K562 (cell line): ENCODE results near the gene PIP4K2A. TPM values are rescaled to one million over a fixed set of nuclear protein-coding genes. Genes with fewer than 3 reads are reported as not detected.

Experiments used
- ATAC-seq: fragments of 200-7000 bp; cut with Tn5 transposase; 3 replicates; pipeline ENCODE4 v1.9.1; 2020; ENCODE audit warnings: moderate library complexity
- BruUV-seq: library from RNA; stranded (reverse); fragments of 400-500 nt; replicated peaks from 2 replicates; lab custom pipeline; 2021; lab: Mats Ljungman, UMichigan
- CTCF ChIA-PET: fragments of 300-600 bp; formaldehyde crosslinking; extraction: SDS; loops from one replicate; lab custom pipeline; 2021; ENCODE audit warnings: low intra/inter-chr PET ratio; lab: Yijun Ruan, JAX
- POLR2A ChIA-PET: fragments of 300-600, 350-650 bp; sonication (Branson Sonifier 250); formaldehyde crosslinking; extraction: SDS; loops from one replicate; lab custom pipeline; 2021; ENCODE audit warnings: antibody characterized with exemption, inconsistent platforms; lab: Yijun Ruan, JAX
- DNase-seq, 4 experiments: peaks; one replicate each; pipeline versions ENCODE4 v3.0.0 to v3.0.0-alpha.2; 2011 to 2018; ENCODE audit warnings: low spot score in 3 of 4, mixed read lengths in 3 of 4; ENCODE audit errors: extremely low read depth in 1 of 4
- FAIRE-seq: peaks from 2 replicates; lab custom pipeline; 2011; peaks lifted over from hg19 to GRCh38; lab: Jason Lieb, UNC
- H2AFZ ChIP-seq: 2 replicates; pipeline ENCODE4 v1.6.0; 2011; ENCODE audit warnings: low read depth, low read length, control low read depth, inconsistent platforms
- H3K27ac ChIP-seq: fragments of 200-600 bp; 3 replicates; pipeline ENCODE4 v1.8.0; 2011; ENCODE audit warnings: low read depth, mild to moderate bottlenecking, control low read depth, inconsistent platforms, low read length, moderate library complexity, mixed read lengths; ENCODE audit errors: extremely low read depth
- H3K27me3 ChIP-seq, 2 experiments: fragments of 300-600 bp in 1 of 2; 2 replicates in 1 of 2; 3 replicates in 1 of 2; pipeline versions ENCODE4 v1.6.0 to v1.8.0; 2011; ENCODE audit warnings: inconsistent platforms in 2 of 2, low read length in 2 of 2, mild to moderate bottlenecking in 1 of 2, mixed read lengths in 1 of 2, moderate library complexity in 1 of 2; ENCODE audit not compliant: control insufficient read depth in 2 of 2, insufficient read depth in 2 of 2
- H3K36me3 ChIP-seq: fragments of 300-600 bp; 3 replicates; pipeline ENCODE4 v1.8.0; 2011; ENCODE audit warnings: mild to moderate bottlenecking, low read length, inconsistent platforms; ENCODE audit not compliant: control insufficient read depth, insufficient read depth
- H3K4me1 ChIP-seq, 2 experiments: fragments of 200-600 bp in 1 of 2; replicated peaks in 1 of 2; 2 replicates in 1 of 2; 3 replicates in 1 of 2; pipeline versions ENCODE4 v1.5.1 to v1.8.0; 2011; ENCODE audit warnings: inconsistent platforms in 2 of 2, low read length in 2 of 2, mild to moderate bottlenecking in 1 of 2, mixed read lengths in 1 of 2, moderate library complexity in 1 of 2; ENCODE audit not compliant: control insufficient read depth in 2 of 2, insufficient read depth in 2 of 2
- H3K4me2 ChIP-seq: 2 replicates; pipeline ENCODE4 v1.6.1; 2011; ENCODE audit warnings: low read length, control low read depth, inconsistent platforms, mixed read lengths; ENCODE audit not compliant: insufficient read depth
- H3K4me3 ChIP-seq: fragments of 200-600 bp; sonication (generic), shearing (Covaris generic); 2 replicates; pipeline ENCODE4 v1.5.1; 2016; ENCODE audit warnings: control low read depth, inconsistent platforms
- H3K79me2 ChIP-seq: fragments of 200-600 bp; 3 replicates; pipeline ENCODE4 v1.8.0; 2011; ENCODE audit warnings: low read length, inconsistent platforms; ENCODE audit not compliant: control insufficient read depth, insufficient read depth
- H3K9ac ChIP-seq, 2 experiments: 2 replicates each; pipeline versions ENCODE4 v1.6.0 to v1.6.1; 2011; ENCODE audit warnings: low read depth in 2 of 2, low read length in 2 of 2, control low read depth in 1 of 2, inconsistent platforms in 1 of 2, mild to moderate bottlenecking in 1 of 2, mixed read lengths in 1 of 2; ENCODE audit not compliant: insufficient read depth in 1 of 2
- H3K9me1 ChIP-seq: one replicate; pipeline ENCODE4 v1.6.0; 2011; ENCODE audit warnings: inconsistent platforms, mild to moderate bottlenecking, low read length, moderate library complexity; ENCODE audit not compliant: control insufficient read depth, insufficient read depth
- H3K9me3 ChIP-seq: replicated peaks from 2 replicates; pipeline ENCODE4 v1.5.1; 2011; ENCODE audit warnings: low read depth, low read length, inconsistent platforms; ENCODE audit not compliant: control insufficient read depth, insufficient read depth
- H4K20me1 ChIP-seq: replicated peaks from 2 replicates; pipeline ENCODE4 v1.6.1; 2011; ENCODE audit warnings: low read length, inconsistent platforms, mixed read lengths; ENCODE audit not compliant: control insufficient read depth, insufficient read depth
- CGGBP1 ChIP-seq: fragments of 250-450 bp; sonication (Bioruptor Pico); IDR thresholded peaks from 2 replicates; pipeline ENCODE4 v1.9.0; 2021; ENCODE audit warnings: mild to moderate bottlenecking
- FOSL1 ChIP-seq: fragments of 200-800 bp; sonication (Bioruptor generic); conservative IDR thresholded peaks from 2 replicates; pipeline ENCODE4 v1.6.1; 2016; ENCODE audit warnings: missing genetic modification characterization, missing compliant biosample characterization
- FOXA3 ChIP-seq, 2 experiments: fragments of 450-650 bp in 1 of 2; sonication (generic) in 1 of 2; formaldehyde crosslinking; IDR thresholded peaks in 1 of 2; conservative IDR thresholded peaks in 1 of 2; 2 replicates each; pipeline versions ENCODE4 v1.4.0 to v1.8.0; 2020 to 2022; ENCODE audit warnings: mild to moderate bottlenecking in 2 of 2, missing genetic modification reagents in 1 of 2
- GABPB2 ChIP-seq: fragments of 250-450 bp; sonication (Bioruptor Pico); conservative IDR thresholded peaks from 2 replicates; pipeline ENCODE4 v1.5.1; 2021; ENCODE audit warnings: mild to moderate bottlenecking
- ID3 ChIP-seq, 2 experiments: fragments of 250-450 bp in 1 of 2; fragments of 450-650 bp in 1 of 2; sonication (Bioruptor Pico) in 1 of 2; IDR thresholded peaks; 2 replicates each; pipeline versions ENCODE4 v1.6.1 to v1.8.0; 2016 to 2021; ENCODE audit warnings: mild to moderate bottlenecking in 2 of 2, moderate library complexity in 2 of 2, missing compliant biosample characterization in 1 of 2, missing genetic modification characterization in 1 of 2
- NFE2 ChIP-seq: IDR thresholded peaks from 2 replicates; pipeline ENCODE4 v1.6.1; 2014; ENCODE audit warnings: antibody characterized with exemption, low read depth
- PTBP1 ChIP-seq: fragments of 200-400 bp; formaldehyde crosslinking; IDR thresholded peaks from 2 replicates; pipeline ENCODE4 v1.6.1; 2017; ENCODE audit warnings: low read depth, low read length
- ZNF197 ChIP-seq: fragments of 200-800 bp; sonication (Bioruptor generic); IDR thresholded peaks from 2 replicates; pipeline ENCODE4 v1.6.1; 2016; ENCODE audit warnings: low read depth, missing genetic modification characterization, missing compliant biosample characterization
- ZNF217 ChIP-seq: sonication (generic); formaldehyde crosslinking; IDR thresholded peaks from 2 replicates; pipeline ENCODE4 v1.8.0; 2022; ENCODE audit warnings: mild to moderate bottlenecking, missing genetic modification reagents
- WGBS: fragments of 100-300 bp; shearing (Covaris generic); methylation state at CpG from one replicate; pipeline ENCODE4 v1.1.6; 2016; ENCODE audit warnings: low coverage, mixed read lengths; ENCODE audit not compliant: insufficient coverage; ENCODE audit errors: missing lambda C conversion rate; 5-methylcytosine and 5-hydroxymethylcytosine counted together
- in situ Hi-C: fragments of 300-500 bp; cut with MboI; formaldehyde crosslinking; loops from 4 replicates; pipeline ENCODE4 v1.15.0; 2018; ENCODE audit warnings: inconsistent platforms, mixed read lengths
- intact Hi-C: fragments of 100-400 bp; cut with micrococcal nuclease; formaldehyde crosslinking; loops from 2 replicates; pipeline ENCODE4 v1.14.2; 2022
- polyA plus RNA-seq, 8 experiments: library from polyadenylated mRNA; depleted of rRNA in 4 of 8; stranded (reverse) in 5 of 8; unstranded in 3 of 8; fragments of >200 nt; fragmentation: Nextera tagmentation in 2 of 8; fragmentation: Illumina TruSeq in 1 of 8; extraction: Ambion mirVana in 2 of 8; extraction: Trizol in 1 of 8; gene quantifications; 2 replicates each; pipeline versions ENCODE4 v1.2.1 to v1.2.3, GENCODE V29; 2011 to 2014; ENCODE audit warnings: inconsistent platforms in 1 of 8, missing spikeins in 1 of 8
- total RNA-seq, 7 experiments: library from RNA; depleted of rRNA in 6 of 7; stranded (reverse); fragments of >200 nt in 6 of 7; fragmentation: Illumina TruSeq in 2 of 7; extraction: Trizol in 2 of 7; gene quantifications; 2 replicates each; pipeline versions ENCODE4 v1.2.1 to v1.2.3, GENCODE V29; 2011 to 2021; ENCODE audit warnings: low replicate concordance in 1 of 7

The PIP4K2A gene
- total and polyA plus RNA-seq, 9 of the 15 experiments (the other 6 are each of a cell fraction or from before 2014, with no cell fraction given) = 35.6 to 117 (median 71.9) TPM

DNA sequence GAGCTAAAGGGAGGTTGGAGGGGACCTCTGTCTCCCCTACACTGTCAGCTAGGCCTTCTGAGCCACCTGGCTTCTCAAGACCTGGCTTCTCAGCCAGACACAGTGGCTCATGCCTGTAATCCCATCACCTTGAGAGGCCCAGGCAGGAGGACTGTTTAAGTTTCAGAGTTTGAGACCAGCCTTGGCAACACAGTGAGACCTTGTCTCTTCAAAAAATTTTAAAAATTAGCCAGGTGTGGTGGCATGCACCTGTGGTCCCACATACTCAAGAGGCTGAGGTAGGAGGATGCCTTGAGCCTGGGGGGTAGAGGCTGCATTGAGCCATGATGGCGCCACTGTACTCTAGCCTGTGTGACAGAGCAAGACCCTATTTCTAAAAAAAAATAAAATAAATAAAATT, 33.1 kb downstream of the PIP4K2A start:
- Histone ChIP-seq H4K20me1 (no peaks in the 10 kb centered on the region; the same call in 1 of the 2 replicates), H3K4me3 (no peak overlapping the region), H3K4me1 (peaks cover 32 to 71% of the 10 kb centered on the region in 2 experiments), H2AFZ (no peak overlapping the region), H3K79me2 (peaks cover 100% of the 10 kb centered on the region), H3K27ac (peak overlapping the region; percentile 91), H3K9me1 (no peaks in the 10 kb centered on the region), H3K36me3 (peaks cover 18% of the 10 kb centered on the region; the same call in 1 of the 3 replicates), H3K27me3 (no peaks in the 10 kb centered on the region), H3K9ac (peak overlapping the region in 1 of 2 experiments; percentile 70; a peak in 2 of 4 replicates), H3K9me3 (no peaks in the 10 kb centered on the region), H3K4me2 (no peak overlapping the region)
- no peak for TF ChIP-seq CGGBP1
- no peak for TF ChIP-seq ZNF197 (CRISPR knock-in tag)
- no peak for TF ChIP-seq ZNF217 (CRISPR knock-in tag)
- TF ChIP-seq ID3 (CRISPR knock-in tag; IDR thresholded peaks at IDR 0.05) = no peak
- TF ChIP-seq ID3 (tag; IDR thresholded peaks at IDR 0.05) = no peak
- TF ChIP-seq GABPB2 (CRISPR knock-in tag) = no peak
- no peak for TF ChIP-seq PTBP1
- no peak for TF ChIP-seq FOSL1 (tag)
- TF ChIP-seq NFE2 = no peak
- no peak for TF ChIP-seq FOXA3 (CRISPR knock-in tag; conservative IDR thresholded peaks at IDR 0.05 in 1 of 2, IDR thresholded peaks at IDR 0.05 in 1 of 2)
- no peak for DNase-seq
- intact Hi-C loops = loop anchor here (5.0 kb wide), 1 partner anchor 64 kb away; no protein-coding TSS in a partner anchor
- in situ Hi-C loops = no loop called here
- BruUV-seq = no TSS peak
- ChIA-PET CTCF (no interaction called here), POLR2A (interaction anchor here (0.7 to 3.3 kb wide), 4 partner anchors 8 to 18 kb away, joined by 3 to 21 read pairs (median 4); no protein-coding TSS in a partner anchor)
- FAIRE-seq = no peak
- 86% methylated on average over 1 of the region's 1 CpG for WGBS
- ATAC-seq = no peak
